ENCODE data around the gene KXD1.

Gene KXD1

GRCh38 chr19:18541258-18541991, 16.2 kb upstream of the KXD1 start:
- no peak overlapping the region for H3K27ac Mint-ChIP-seq

GRCh38 chr19:18541992-18542940, 15.4 kb upstream of the KXD1 start:
- no peak for DNase-seq
- peaks cover 16% of the 10 kb centered on the region for H3K36me3 Mint-ChIP-seq

More at GRCh38 chr19:18541258-18541991, 16.2 kb upstream of the KXD1 start:
- no peaks in the 10 kb centered on the region for H3K9me3 Mint-ChIP-seq
- CTCF ChIA-PET: no interaction called here
- H3K36me3 Mint-ChIP-seq: peaks cover 21% of the 10 kb centered on the region
- H3K27me3 Mint-ChIP-seq: peaks cover 7% of the 10 kb centered on the region
- peak overlapping the region; percentile 84 for H3K4me3 Mint-ChIP-seq
- peaks cover 34% of the 10 kb centered on the region for H3K4me1 Mint-ChIP-seq
- no peak for DNase-seq

GRCh38 chr19:18542941-18543813, 14.5 kb upstream of the KXD1 start, which contains the start of gene FKBP8:
TSS of gene FKBP8 (minus strand) at chr19:18543573. CDS start at chr19:18541970, 1,603 bp downstream.
- peak within 1 kb of the TSS; percentile 96 for H3K4me3 Mint-ChIP-seq
- peaks cover 18% of the 10 kb centered on the region for H3K27me3 Mint-ChIP-seq
- H3K9me3 Mint-ChIP-seq: no peaks in the 10 kb centered on the region
- peaks cover 34% of the 10 kb centered on the region for H3K4me1 Mint-ChIP-seq
- DNase-seq: peak; percentile 98
- H3K36me3 Mint-ChIP-seq: peaks cover 12% of the 10 kb centered on the region
- CTCF ChIA-PET: interaction anchor here (0.9 to 2.3 kb wide), 9 partner anchors 12 to 304 kb away, joined by 3 to 19 read pairs (median 3); partner anchors contain the start of genes KXD1, REX1BD and UBA52
- peak within 1 kb of the TSS; percentile 99 for H3K27ac Mint-ChIP-seq

More at GRCh38 chr19:18541992-18542940, 15.4 kb upstream of the KXD1 start:
- Mint-ChIP-seq H3K4me1 (peaks cover 34% of the 10 kb centered on the region), H3K9me3 (no peaks in the 10 kb centered on the region), H3K27ac (peak overlapping the region; percentile 88), H3K27me3 (peaks cover 14% of the 10 kb centered on the region), H3K4me3 (peak overlapping the region; percentile 84)
- CTCF ChIA-PET: no interaction called here

GRCh38 chr19:18543814-18544475, 13.7 kb upstream of the KXD1 start:
- peaks cover 34% of the 10 kb centered on the region for H3K4me1 Mint-ChIP-seq
- H3K9me3 Mint-ChIP-seq: no peaks in the 10 kb centered on the region
- peak overlapping the region; percentile 96 for H3K4me3 Mint-ChIP-seq
- H3K36me3 Mint-ChIP-seq: peaks cover 12% of the 10 kb centered on the region
- peaks cover 25% of the 10 kb centered on the region for H3K27me3 Mint-ChIP-seq
- H3K27ac Mint-ChIP-seq: peak overlapping the region; percentile 99
- CTCF ChIA-PET: interaction anchor here (0.6 to 2.3 kb wide), 15 partner anchors 10 to 303 kb away, joined by 3 to 19 read pairs (median 3); partner anchors contain the start of genes KXD1, REX1BD and UBA52
- DNase-seq: peak; percentile 89

GRCh38 chr19:18551631-18552030, 6.0 kb upstream of the KXD1 start:
- H3K4me1 Mint-ChIP-seq: no peaks in the 10 kb centered on the region
- DNase-seq: no peak
- H3K4me3 Mint-ChIP-seq: no peak overlapping the region
- peaks cover 34% of the 10 kb centered on the region for H3K27me3 Mint-ChIP-seq
- no peak overlapping the region for H3K27ac Mint-ChIP-seq
- no peaks in the 10 kb centered on the region for H3K36me3 Mint-ChIP-seq
- H3K9me3 Mint-ChIP-seq: no peaks in the 10 kb centered on the region
- CTCF ChIA-PET: interaction anchor here (1.4 kb wide), 1 partner anchor 41 kb away, joined by 3 read pairs; no protein-coding TSS in a partner anchor

GRCh38 chr19:18558202-18558555, 509 bp downstream of the KXD1 start:
- Mint-ChIP-seq H3K36me3 (peaks cover 10% of the 10 kb centered on the region), H3K4me3 (peak overlapping the region; percentile 91), H3K9me3 (no peaks in the 10 kb centered on the region), H3K27ac (peak overlapping the region; percentile 96), H3K4me1 (peaks cover 25% of the 10 kb centered on the region), H3K27me3 (no peaks in the 10 kb centered on the region)
- DNase-seq: no peak
- CTCF ChIA-PET: interaction anchor here (1.3 to 3.9 kb wide), 4 partner anchors 14 to 107 kb away, joined by 4 to 14 read pairs (median 8); partner anchors contain the start of genes FKBP8 and REX1BD

- H3K9me3 Mint-ChIP-seq: no peaks in the 10 kb centered on the region
- peak overlapping the region; percentile 96 for H3K27ac Mint-ChIP-seq
- peaks cover 11% of the 10 kb centered on the region for H3K36me3 Mint-ChIP-seq
- H3K27me3 Mint-ChIP-seq: no peaks in the 10 kb centered on the region
- peaks cover 25% of the 10 kb centered on the region for H3K4me1 Mint-ChIP-seq
- CTCF ChIA-PET: interaction anchor here (1.3 to 3.9 kb wide), 4 partner anchors 15 to 107 kb away, joined by 4 to 14 read pairs (median 8); partner anchors contain the start of genes FKBP8 and REX1BD
- H3K4me3 Mint-ChIP-seq: peak overlapping the region; percentile 91
- no peak for DNase-seq
These were observed 934 bp downstream of the KXD1 start for GRCh38 chr19:18558604-18559003.

- Mint-ChIP-seq H3K36me3 (peaks cover 14% of the 10 kb centered on the region), H3K27me3 (no peaks in the 10 kb centered on the region), H3K4me3 (peak overlapping the region; percentile 91), H3K27ac (peak overlapping the region; percentile 96), H3K9me3 (no peaks in the 10 kb centered on the region), H3K4me1 (peaks cover 25% of the 10 kb centered on the region)
- CTCF ChIA-PET: interaction anchor here (1.0 to 3.9 kb wide), 2 partner anchors 16 to 29 kb away, joined by 3 to 14 read pairs; partner anchors contain the start of genes FKBP8 and REX1BD
- no peak for DNase-seq
These were observed 2.0 kb downstream of the KXD1 start for GRCh38 chr19:18559685-18560084.

GRCh38 chr19:18562086-18562485, 4.4 kb downstream of the KXD1 start:
- peaks cover 23% of the 10 kb centered on the region for H3K4me1 Mint-ChIP-seq
- no peak overlapping the region for H3K27ac Mint-ChIP-seq
- CTCF ChIA-PET: no interaction called here
- no peaks in the 10 kb centered on the region for H3K27me3 Mint-ChIP-seq
- no peaks in the 10 kb centered on the region for H3K9me3 Mint-ChIP-seq
- peaks cover 22% of the 10 kb centered on the region for H3K36me3 Mint-ChIP-seq
- H3K4me3 Mint-ChIP-seq: no peak overlapping the region
- no peak for DNase-seq

GRCh38 chr19:18566953-18567352, 9.3 kb downstream of the KXD1 start:
- DNase-seq: no peak
- CTCF ChIA-PET: interaction anchor here (1.4 kb wide), 1 partner anchor 22 kb away, joined by 3 read pairs; the partner anchor contains the start of gene REX1BD
- Mint-ChIP-seq H3K4me3 (no peak overlapping the region), H3K4me1 (peaks cover 9% of the 10 kb centered on the region), H3K9me3 (no peaks in the 10 kb centered on the region), H3K36me3 (peaks cover 41% of the 10 kb centered on the region), H3K27ac (no peak overlapping the region), H3K27me3 (no peaks in the 10 kb centered on the region)

GRCh38 chr19:18568367-18568766, 10.7 kb downstream of the KXD1 start:
- Mint-ChIP-seq H3K27me3 (no peaks in the 10 kb centered on the region), H3K9me3 (no peaks in the 10 kb centered on the region), H3K27ac (no peak overlapping the region), H3K4me3 (no peak overlapping the region), H3K36me3 (peaks cover 47% of the 10 kb centered on the region), H3K4me1 (peaks cover 22% of the 10 kb centered on the region)
- CTCF ChIA-PET: interaction anchor here (1.4 kb wide), 1 partner anchor 21 kb away, joined by 3 read pairs; the partner anchor contains the start of gene REX1BD
- DNase-seq: no peak

GRCh38 chr19:18571564-18572344, 14.1 kb downstream of the KXD1 start, which contains the start of gene UBA52:
TSS of gene UBA52 (plus strand) at chr19:18571857. CDS start at chr19:18573301, 1,444 bp downstream.
- peaks cover 32% of the 10 kb centered on the region for H3K4me1 Mint-ChIP-seq
- CTCF ChIA-PET: interaction anchor here (0.6 to 3.5 kb wide), 6 partner anchors 9 to 103 kb away, joined by 3 to 24 read pairs (median 8); partner anchors contain the start of genes ELL, FKBP8 and REX1BD
- H3K4me3 Mint-ChIP-seq: peak within 1 kb of the TSS; percentile 81
- no peaks in the 10 kb centered on the region for H3K9me3 Mint-ChIP-seq
- H3K27ac Mint-ChIP-seq: peak within 1 kb of the TSS; percentile 98
- H3K27me3 Mint-ChIP-seq: no peaks in the 10 kb centered on the region
- peak; percentile 99 for DNase-seq
- H3K36me3 Mint-ChIP-seq: peaks cover 52% of the 10 kb centered on the region
